OCI-LY7 (cell line): ENCODE data around the gene SEMG2.

Experiments used
- CTCF ChIP-seq: fragments of 200-600 bp; sonication (generic); conservative IDR thresholded peaks from 2 replicates; pipeline ENCODE4 v1.5.1; 2014; ENCODE audit warnings: mild to moderate bottlenecking, antibody characterized with exemption, low read length, moderate library complexity, mixed read lengths
- EZH2phosphoT487 ChIP-seq: fragments of 200-600 bp; sonication (generic); IDR thresholded peaks from 2 replicates; pipeline ENCODE4 v1.6.1; 2018; ENCODE audit warnings: low read depth, borderline replicate concordance, mild to moderate bottlenecking, mixed run types, antibody characterized with exemption, low read length, moderate library complexity, mixed read lengths

- TF ChIP-seq EZH2phosphoT487 (no peak), CTCF (no peak)
Observed at GRCh38 chr20:45269754-45270270, 48.6 kb downstream of the SEMG2 start.
